GM23248 (cell line): ENCODE measurements around the gene DNAI7. TPM values are rescaled to one million over a fixed set of nuclear protein-coding genes. Genes with fewer than 3 reads are reported as not detected.

Experiments used
- DNase-seq: peaks from one replicate; pipeline ENCODE4 v3.0.0-alpha.2; 2015
- H2AFZ ChIP-seq: fragments of 200-600 bp; sonication (generic); 2 replicates; pipeline ENCODE4 v1.6.1; 2016; ENCODE audit warnings: antibody characterized with exemption
- H3F3A ChIP-seq: fragments of 200-600 bp; sonication (generic); 2 replicates; pipeline ENCODE4 v1.6.1; 2016; ENCODE audit warnings: mild to moderate bottlenecking, antibody characterized with exemption, mixed run types; ENCODE audit not compliant: insufficient read depth
- H3K27ac ChIP-seq: fragments of 200-600 bp; sonication (generic); 2 replicates; pipeline ENCODE4 v1.5.1; 2016; ENCODE audit warnings: mild to moderate bottlenecking
- H3K27me3 ChIP-seq: fragments of 200-600 bp; sonication (generic); replicated peaks from 2 replicates; pipeline ENCODE4 v1.6.1; 2016; ENCODE audit warnings: mild to moderate bottlenecking; ENCODE audit not compliant: insufficient read depth
- H3K36me3 ChIP-seq: fragments of 200-600 bp; sonication (generic); 2 replicates; pipeline ENCODE4 v1.6.1; 2016; ENCODE audit warnings: low read depth, mild to moderate bottlenecking
- H3K4me1 ChIP-seq: fragments of 200-600 bp; sonication (generic); 2 replicates; pipeline ENCODE4 v1.6.1; 2016; ENCODE audit warnings: mild to moderate bottlenecking; ENCODE audit not compliant: insufficient read depth
- H3K4me2 ChIP-seq: fragments of 200-600 bp; sonication (generic); one replicate; pipeline ENCODE4 v1.6.1; 2016; ENCODE audit warnings: mild to moderate bottlenecking; ENCODE audit not compliant: unreplicated experiment
- H3K4me3 ChIP-seq: fragments of 200-600 bp; sonication (generic); 2 replicates; pipeline ENCODE4 v1.5.1; 2016; ENCODE audit warnings: mild to moderate bottlenecking
- H3K79me2 ChIP-seq: fragments of 200-600 bp; sonication (generic); 2 replicates; pipeline ENCODE4 v1.6.1; 2016; ENCODE audit warnings: mild to moderate bottlenecking; ENCODE audit not compliant: insufficient read depth
- H3K9ac ChIP-seq: fragments of 200-600 bp; sonication (generic); 2 replicates; pipeline ENCODE4 v1.6.1; 2016; ENCODE audit warnings: mild to moderate bottlenecking
- H3K9me2 ChIP-seq: fragments of 200-600 bp; sonication (generic); 2 replicates; pipeline ENCODE4 v1.6.1; 2016; ENCODE audit warnings: mixed run types, mild to moderate bottlenecking, moderate library complexity; ENCODE audit not compliant: insufficient read depth
- H3K9me3 ChIP-seq: fragments of 200-600 bp; sonication (generic); one replicate; pipeline ENCODE4 v1.6.1; 2017; ENCODE audit warnings: low read depth
- H4K20me1 ChIP-seq: fragments of 200-600 bp; sonication (generic); 2 replicates; pipeline ENCODE4 v1.6.0; 2016; ENCODE audit not compliant: insufficient read depth
- EZH2 ChIP-seq: fragments of 200-600 bp; sonication (generic); IDR thresholded peaks from 2 replicates; pipeline ENCODE4 v1.6.1; 2018; ENCODE audit warnings: antibody characterized with exemption, mild to moderate bottlenecking; ENCODE audit not compliant: insufficient read depth, poor library complexity, severe bottlenecking
- EZH2phosphoT487 ChIP-seq: fragments of 200-600 bp; sonication (generic); IDR thresholded peaks from 2 replicates; pipeline ENCODE4 v1.6.1; 2018; ENCODE audit warnings: antibody characterized with exemption, moderate library complexity, mild to moderate bottlenecking, low read depth; ENCODE audit not compliant: insufficient read depth
- WGBS, 2 experiments: methylation state at CpG; one replicate each; pipeline ENCODE4 v1.1.6; 2015 to 2017; ENCODE audit warnings: low lambda C conversion rate in 2 of 2, low coverage in 1 of 2; ENCODE audit errors: missing lambda C conversion rate in 2 of 2; 5-methylcytosine and 5-hydroxymethylcytosine counted together
- in situ Hi-C: fragments of 300-500 bp; cut with MboI; formaldehyde crosslinking; loops from 2 replicates; pipeline ENCODE4 v1.15.0; 2020
- polyA plus RNA-seq: library from polyadenylated mRNA; unstranded; fragments of >200 nt; fragmentation: Nextera tagmentation; extraction: Ambion mirVana; gene quantifications from 2 replicates; pipeline ENCODE4 v1.2.1, GENCODE V29; 2016
- total RNA-seq: library from RNA; depleted of rRNA; stranded (reverse); fragments of >200 nt; shearing (Covaris generic); gene quantifications from 2 replicates; pipeline ENCODE4 v1.2.3, GENCODE V29; 2014

Gene DNAI7
- total and polyA plus RNA-seq, 2 experiments from 2014 or later, result not detected

- Histone ChIP-seq H3K9me3 (no peaks in the 10 kb centered on the region), H3K27me3 (0 out of 2 replicates have a peak, but pooled peaks cover 10% of the 10 kb centered on the region), H3K4me3 (no peak overlapping the region), H3F3A (no peaks in the 10 kb centered on the region), H3K4me1 (no peaks in the 10 kb centered on the region), H3K4me2 (no peak overlapping the region), H2AFZ (no peak overlapping the region), H3K9me2 (no peaks in the 10 kb centered on the region), H3K9ac (no peak overlapping the region), H4K20me1 (no peaks in the 10 kb centered on the region), H3K27ac (no peak overlapping the region), H3K79me2 (no peaks in the 10 kb centered on the region), H3K36me3 (no peaks in the 10 kb centered on the region)
- DNase-seq, result no peak
- in situ Hi-C loops, result loop anchor here (10.0 kb wide), 1 partner anchor 151 kb away; no protein-coding TSS in a partner anchor
- TF ChIP-seq EZH2, result no peak
- 51 to 56% methylated on average over 5 to 6 of the region's 6 CpGs for WGBS, 2 experiments
Observed at GRCh38 chr12:25135531-25136154, 59.3 kb downstream of the DNAI7 start.

GRCh38 chr12:25131270-25131669 lies 63.7 kb downstream of the DNAI7 start:
- no peaks in the 10 kb centered on the region for H4K20me1 ChIP-seq
- no peak for TF ChIP-seq EZH2
- no peak overlapping the region for H2AFZ ChIP-seq
- no peak overlapping the region for H3K4me3 ChIP-seq
- DNase-seq, result no peak
- H3K9me2 ChIP-seq, result no peaks in the 10 kb centered on the region
- H3K4me1 ChIP-seq, result no peaks in the 10 kb centered on the region
- H3K4me2 ChIP-seq, result no peak overlapping the region
- 0 out of 2 replicates have a peak, but pooled peaks cover 4% of the 10 kb centered on the region for H3K27me3 ChIP-seq
- H3K9me3 ChIP-seq, result no peaks in the 10 kb centered on the region
- H3K27ac ChIP-seq, result no peak overlapping the region
- in situ Hi-C loops, result loop anchor here (10.0 kb wide), 1 partner anchor 146 kb away; no protein-coding TSS in a partner anchor
- H3K9ac ChIP-seq, result no peak overlapping the region
- no peaks in the 10 kb centered on the region for H3K79me2 ChIP-seq
- 19 to 21% methylated on average over 2 of the region's 2 CpGs for WGBS, 2 experiments
- no peaks in the 10 kb centered on the region for H3K36me3 ChIP-seq
- no peaks in the 10 kb centered on the region for H3F3A ChIP-seq

- Histone ChIP-seq H3K9ac (no peak overlapping the region), H2AFZ (no peak overlapping the region), H3K4me3 (no peak overlapping the region), H3K4me2 (no peak overlapping the region), H3K9me3 (no peaks in the 10 kb centered on the region), H3K36me3 (no peaks in the 10 kb centered on the region), H3K79me2 (no peaks in the 10 kb centered on the region), H3K9me2 (no peaks in the 10 kb centered on the region), H3K4me1 (no peaks in the 10 kb centered on the region), H3K27ac (no peak overlapping the region), H3F3A (no peaks in the 10 kb centered on the region), H3K27me3 (0 out of 2 replicates have a peak, but pooled peaks cover 4% of the 10 kb centered on the region), H4K20me1 (no peaks in the 10 kb centered on the region)
- in situ Hi-C loops, result loop anchor here (10.0 kb wide), 1 partner anchor 146 kb away; no protein-coding TSS in a partner anchor
- DNase-seq, result peak; percentile 79
- no peak for TF ChIP-seq EZH2phosphoT487
- TF ChIP-seq EZH2, result no peak
Observed at GRCh38 chr12:25130741-25131188, 64.2 kb downstream of the DNAI7 start.

GRCh38 chr12:25126746-25127145 lies 68.2 kb downstream of the DNAI7 start:
- no peaks in the 10 kb centered on the region for H3K27me3 ChIP-seq
- no peaks in the 10 kb centered on the region for H3K4me1 ChIP-seq
- no peak for TF ChIP-seq EZH2phosphoT487
- no peak for TF ChIP-seq EZH2
- H3K36me3 ChIP-seq, result no peaks in the 10 kb centered on the region
- DNase-seq, result no peak
- H3K79me2 ChIP-seq, result no peaks in the 10 kb centered on the region
- H3K4me3 ChIP-seq, result no peak overlapping the region
- no peaks in the 10 kb centered on the region for H3F3A ChIP-seq
- 46 to 52% methylated on average over 1 of the region's 1 CpG for WGBS, 2 experiments
- in situ Hi-C loops, result no loop called here
- no peak overlapping the region for H3K27ac ChIP-seq
- H3K9me3 ChIP-seq, result no peaks in the 10 kb centered on the region
- H3K9ac ChIP-seq, result no peak overlapping the region
- no peak overlapping the region for H3K4me2 ChIP-seq
- no peaks in the 10 kb centered on the region for H4K20me1 ChIP-seq
- H2AFZ ChIP-seq, result no peak overlapping the region
- no peaks in the 10 kb centered on the region for H3K9me2 ChIP-seq

GRCh38 chr12:25126101-25126500 lies 68.9 kb downstream of the DNAI7 start:
- Histone ChIP-seq H3K9me2 (no peaks in the 10 kb centered on the region), H2AFZ (no peak overlapping the region), H3K9me3 (no peaks in the 10 kb centered on the region), H3K27ac (no peak overlapping the region), H3K27me3 (no peaks in the 10 kb centered on the region), H3F3A (no peaks in the 10 kb centered on the region), H3K9ac (no peak overlapping the region), H3K79me2 (no peaks in the 10 kb centered on the region), H3K36me3 (no peaks in the 10 kb centered on the region), H3K4me1 (no peaks in the 10 kb centered on the region), H3K4me2 (no peak overlapping the region), H3K4me3 (no peak overlapping the region), H4K20me1 (no peaks in the 10 kb centered on the region)
- no peak for DNase-seq
- TF ChIP-seq EZH2, result no peak
- no peak for TF ChIP-seq EZH2phosphoT487
- in situ Hi-C loops, result no loop called here
